IMR-90 (cell line): ENCODE measurements around the gene FBXO33. TPM values are rescaled to one million over a fixed set of nuclear protein-coding genes. Genes with fewer than 3 reads are reported as not detected.

Source experiments
- ATAC-seq: fragments of 200-7000 bp; cut with Tn5 transposase; 2 replicates; pipeline ENCODE4 v1.9.1; 2020; ENCODE audit warnings: low read depth, mild to moderate bottlenecking, moderate library complexity
- BruUV-seq: library from RNA; stranded (reverse); fragments of 400-500 nt; replicated peaks from 2 replicates; lab custom pipeline; 2021; lab: Mats Ljungman, UMichigan
- CTCF ChIA-PET: fragments of 300-600 bp; formaldehyde crosslinking; extraction: SDS; loops from one replicate; lab custom pipeline; 2021; ENCODE audit warnings: antibody characterized with exemption; lab: Yijun Ruan, JAX
- POLR2A ChIA-PET: fragments of 300-600 bp; sonication (Branson Sonifier 250); formaldehyde crosslinking; loops from one replicate; lab custom pipeline; 2022; ENCODE audit warnings: antibody characterized with exemption; ENCODE audit not compliant: unreplicated experiment; lab: Charles Lee
- DNase-seq: peaks from one replicate; pipeline ENCODE4 v3.0.0; 2013
- H2AFZ ChIP-seq: replicated peaks from 2 replicates; pipeline ENCODE3; 2013; ENCODE audit warnings: low read length, mild to moderate bottlenecking; ENCODE audit not compliant: poor library complexity
- H2AK5ac ChIP-seq: 2 replicates; pipeline ENCODE4 v1.6.1; 2013; ENCODE audit warnings: low read depth, low read length, inconsistent platforms
- H2AK9ac ChIP-seq: replicated peaks from 2 replicates; pipeline ENCODE3; 2013; ENCODE audit warnings: mild to moderate bottlenecking, low read depth, low read length, moderate library complexity; ENCODE audit not compliant: poor library complexity
- H2BK120ac ChIP-seq: 2 replicates; pipeline ENCODE4 v1.6.1; 2013; ENCODE audit warnings: low read depth, low read length, inconsistent platforms
- H2BK15ac ChIP-seq: 3 replicates; pipeline ENCODE4 v1.6.1; 2013; ENCODE audit warnings: low read depth, low read length, inconsistent platforms
- H2BK20ac ChIP-seq: 2 replicates; pipeline ENCODE4 v1.6.1; 2013; ENCODE audit warnings: low read depth, mild to moderate bottlenecking, inconsistent platforms, low read length, moderate library complexity
- H2BK5ac ChIP-seq: 2 replicates; pipeline ENCODE4 v1.6.1; 2013; ENCODE audit warnings: mild to moderate bottlenecking, low read depth, low read length, inconsistent platforms; ENCODE audit not compliant: poor library complexity, severe bottlenecking
- H3K14ac ChIP-seq: replicated peaks from 2 replicates; pipeline ENCODE4 v1.6.1; 2013; ENCODE audit warnings: low read depth, low read length, inconsistent platforms
- H3K18ac ChIP-seq: 2 replicates; pipeline ENCODE4 v1.6.1; 2013; ENCODE audit warnings: low read depth, low read length, control low read depth
- H3K23ac ChIP-seq: 2 replicates; pipeline ENCODE4 v1.6.1; 2013; ENCODE audit warnings: low read depth, low read length, inconsistent platforms
- H3K27ac ChIP-seq: 2 replicates; pipeline ENCODE4 v1.5.1; 2013; ENCODE audit warnings: mild to moderate bottlenecking, control low read depth, low read length; ENCODE audit not compliant: insufficient read depth
- H3K27me3 ChIP-seq: 2 replicates; pipeline ENCODE4 v1.6.1; 2013; ENCODE audit warnings: low read length; ENCODE audit not compliant: control insufficient read depth, insufficient read depth
- H3K36me3 ChIP-seq: 2 replicates; pipeline ENCODE4 v1.6.1; 2013; ENCODE audit warnings: low read length, mixed read lengths; ENCODE audit not compliant: control insufficient read depth, insufficient read depth
- H3K4ac ChIP-seq: 2 replicates; pipeline ENCODE4 v1.6.1; 2013; ENCODE audit warnings: low read depth, low read length, inconsistent platforms
- H3K4me1 ChIP-seq: 2 replicates; pipeline ENCODE4 v1.6.1; 2013; ENCODE audit warnings: low read length, mixed read lengths; ENCODE audit not compliant: control insufficient read depth, insufficient read depth
- H3K4me2 ChIP-seq: 2 replicates; pipeline ENCODE4 v1.6.1; 2013; ENCODE audit warnings: low read depth, mild to moderate bottlenecking, control low read depth, low read length, moderate library complexity
- H3K4me3 ChIP-seq: 2 replicates; pipeline ENCODE4 v1.5.1; 2013; ENCODE audit warnings: low read depth, mild to moderate bottlenecking, control low read depth, low read length, moderate library complexity; ENCODE audit not compliant: insufficient read depth
- H3K56ac ChIP-seq: 2 replicates; pipeline ENCODE4 v1.6.1; 2013; ENCODE audit warnings: low read length, inconsistent platforms; ENCODE audit not compliant: insufficient read depth; ENCODE audit errors: extremely low read depth
- H3K79me1 ChIP-seq, 2 experiments: 2 replicates each; pipeline ENCODE4 v1.6.1; 2013; ENCODE audit warnings: low read length in 2 of 2, inconsistent platforms in 1 of 2, low read depth in 1 of 2
- H3K9ac ChIP-seq: 2 replicates; pipeline ENCODE4 v1.6.1; 2013; ENCODE audit warnings: low read depth, low read length, control low read depth
- H3K9me1 ChIP-seq: 2 replicates; pipeline ENCODE4 v1.6.1; 2013; ENCODE audit warnings: low read length, inconsistent platforms; ENCODE audit not compliant: insufficient read depth
- H3K9me3 ChIP-seq: 2 replicates; pipeline ENCODE4 v1.6.1; 2013; ENCODE audit warnings: low read length; ENCODE audit not compliant: control insufficient read depth, insufficient read depth
- H4K20me1 ChIP-seq: 2 replicates; pipeline ENCODE4 v1.6.1; 2013; ENCODE audit warnings: low read length, inconsistent platforms; ENCODE audit not compliant: insufficient read depth
- H4K5ac ChIP-seq: 2 replicates; pipeline ENCODE4 v1.6.1; 2013; ENCODE audit warnings: mild to moderate bottlenecking, low read depth, low read length, control low read depth
- H4K8ac ChIP-seq, 2 experiments: 2 replicates each; pipeline ENCODE4 v1.6.1; 2013; ENCODE audit warnings: low read depth in 2 of 2, low read length in 2 of 2, control low read depth in 1 of 2, inconsistent platforms in 1 of 2
- H4K91ac ChIP-seq: 2 replicates; pipeline ENCODE4 v1.6.1; 2013; ENCODE audit warnings: low read depth, low read length, inconsistent platforms; ENCODE audit not compliant: insufficient read depth
- BHLHE40 ChIP-seq: fragments of 150-350 bp; IDR thresholded peaks from 2 replicates; pipeline ENCODE4 v1.6.1; 2016; ENCODE audit warnings: mild to moderate bottlenecking, low read depth, low read length
- CEBPB ChIP-seq: IDR thresholded peaks from 2 replicates; pipeline ENCODE4 v1.6.1; 2012; ENCODE audit warnings: low read depth, low read length, improper control_type of control experiment
- CHD1 ChIP-seq: IDR thresholded peaks from 2 replicates; pipeline ENCODE4 v1.6.1; 2012; ENCODE audit warnings: low read depth, low read length, improper control_type of control experiment
- CTCF ChIP-seq: conservative IDR thresholded peaks from 2 replicates; pipeline ENCODE4 v1.5.1; 2012; ENCODE audit warnings: mild to moderate bottlenecking, low read depth, low read length, improper control_type of control experiment
- FOS ChIP-seq: fragments of 150-350 bp; IDR thresholded peaks from 2 replicates; pipeline ENCODE4 v1.6.1; 2016; ENCODE audit warnings: low read depth, low read length
- MAFK ChIP-seq: IDR thresholded peaks from 2 replicates; pipeline ENCODE4 v1.6.1; 2012; ENCODE audit warnings: low read depth, low read length, improper control_type of control experiment
- MAZ ChIP-seq: IDR thresholded peaks from 2 replicates; pipeline ENCODE4 v1.6.1; 2012; ENCODE audit warnings: low read depth, mild to moderate bottlenecking, low read length, improper control_type of control experiment, moderate library complexity, borderline replicate concordance
- MXI1 ChIP-seq: IDR thresholded peaks from 2 replicates; pipeline ENCODE4 v1.6.1; 2012; ENCODE audit warnings: low read depth, mild to moderate bottlenecking, low read length, moderate library complexity, borderline replicate concordance
- NFE2L2 ChIP-seq: fragments of 150-350 bp; IDR thresholded peaks from 2 replicates; pipeline ENCODE4 v1.6.1; 2016; ENCODE audit warnings: low read depth, mild to moderate bottlenecking, low read length
- POLR2A ChIP-seq: IDR thresholded peaks from 2 replicates; pipeline ENCODE4 v1.6.1; 2012; ENCODE audit warnings: mild to moderate bottlenecking, low read depth, low read length
- RAD21 ChIP-seq: IDR thresholded peaks from 2 replicates; pipeline ENCODE4 v1.6.1; 2012; ENCODE audit warnings: low read length, improper control_type of control experiment
- RCOR1 ChIP-seq: IDR thresholded peaks from 2 replicates; pipeline ENCODE4 v1.6.1; 2012; ENCODE audit warnings: mild to moderate bottlenecking, low read length, improper control_type of control experiment; ENCODE audit not compliant: insufficient replicate concordance
- RFX5 ChIP-seq: IDR thresholded peaks from 2 replicates; pipeline ENCODE4 v1.8.0; 2012; ENCODE audit warnings: low read depth, mild to moderate bottlenecking, low read length, moderate library complexity
- SMC3 ChIP-seq: fragments of 150-350 bp; IDR thresholded peaks from 2 replicates; pipeline ENCODE4 v1.6.1; 2016; ENCODE audit warnings: low read depth, mild to moderate bottlenecking, antibody characterized with exemption, low read length, moderate library complexity
- USF2 ChIP-seq: fragments of 150-350 bp; IDR thresholded peaks from 2 replicates; pipeline ENCODE4 v1.6.1; 2017; ENCODE audit warnings: mild to moderate bottlenecking, antibody characterized with exemption, low read length, low read depth
- WGBS, 2 experiments: methylation state at CpG; one replicate each; pipeline versions ENCODE4 v1.1.5 to v1.1.7; 2013; ENCODE audit warnings: missing lambda C conversion rate in 2 of 2; ENCODE audit not compliant: insufficient read length in 1 of 2; ENCODE audit errors: extremely low coverage in 2 of 2; 5-methylcytosine and 5-hydroxymethylcytosine counted together
- dilution Hi-C: fragments of 300-500 bp; cut with HindIII; formaldehyde crosslinking; loops from one replicate; pipeline ENCODE4 v1.14.3; 2018; ENCODE audit warnings: low sequenced_read_pairs; ENCODE audit not compliant: unreplicated experiment
- in situ Hi-C: fragments of 300-500 bp; cut with MboI; formaldehyde crosslinking; loops from 3 replicates; pipeline ENCODE4 v1.14.3; 2019; ENCODE audit warnings: low sequenced_read_pairs, inconsistent platforms, mixed read lengths
- intact Hi-C: fragments of 100-400 bp; cut with micrococcal nuclease; formaldehyde crosslinking; loops from 2 replicates; pipeline ENCODE4 v1.10.0; 2022
- polyA plus RNA-seq, 3 experiments: library from polyadenylated mRNA; depleted of rRNA; stranded (reverse); fragments of >200 nt; gene quantifications; 2 replicates each; pipeline ENCODE4 v1.2.3, GENCODE V29; 2012; ENCODE audit warnings: low replicate concordance in 1 of 3
- total RNA-seq: library from RNA; depleted of rRNA; stranded (reverse); fragments of >200 nt; gene quantifications from 2 replicates; pipeline ENCODE4 v1.2.3, GENCODE V29; 2012
- TF ChIP-seq, protein P1 (sequence below): fragments of 150-350 bp; IDR thresholded peaks from 2 replicates; pipeline ENCODE4 v1.6.1; 2016; ENCODE audit warnings: low read depth, mild to moderate bottlenecking, low read length, moderate library complexity, borderline replicate concordance

Gene FBXO33
- total and polyA plus RNA-seq, 2 of the 4 experiments (the other 2 are of a cell fraction), result 7.6 to 10.0 TPM

GRCh38 chr14:39428118-39428517, 4.1 kb downstream of the FBXO33 start:
- ChIA-PET CTCF (no interaction called here), POLR2A (no interaction called here)
- BruUV-seq, result no TSS peak
- no peak overlapping the region for H3K14ac ChIP-seq
- H3K27ac ChIP-seq, result no peak overlapping the region
- H2AFZ ChIP-seq, result no peak overlapping the region
- H2BK15ac ChIP-seq, result no peak overlapping the region
- H2AK9ac ChIP-seq, result no peak overlapping the region
- H4K5ac ChIP-seq, result no peak overlapping the region
- no CpG with 5 or more reads among the region's 8 CpGs for whole genome bisulfite sequencing, 2 experiments
- no peak overlapping the region for H3K4me3 ChIP-seq
- H3K9me3 ChIP-seq, result no peaks in the 10 kb centered on the region
- dilution Hi-C loops, result no loop called here
- H3K9ac ChIP-seq, result no peak overlapping the region
- H3K27me3 ChIP-seq, result no peaks in the 10 kb centered on the region
- no peak overlapping the region for H2AK5ac ChIP-seq
- H3K4me2 ChIP-seq, result no peak overlapping the region
- H3K23ac ChIP-seq, result no peak overlapping the region
- TF ChIP-seq RCOR1 (no peak), RFX5 (no peak), BHLHE40 (no peak), CTCF (no peak), USF2 (no peak), MAFK (no peak), SMC3 (no peak), POLR2A (no peak), CHD1 (no peak), NFE2L2 (no peak), FOS (no peak), CEBPB (no peak), MAZ (no peak), MXI1 (no peak), RAD21 (no peak)
- TF ChIP-seq, protein P1, sequence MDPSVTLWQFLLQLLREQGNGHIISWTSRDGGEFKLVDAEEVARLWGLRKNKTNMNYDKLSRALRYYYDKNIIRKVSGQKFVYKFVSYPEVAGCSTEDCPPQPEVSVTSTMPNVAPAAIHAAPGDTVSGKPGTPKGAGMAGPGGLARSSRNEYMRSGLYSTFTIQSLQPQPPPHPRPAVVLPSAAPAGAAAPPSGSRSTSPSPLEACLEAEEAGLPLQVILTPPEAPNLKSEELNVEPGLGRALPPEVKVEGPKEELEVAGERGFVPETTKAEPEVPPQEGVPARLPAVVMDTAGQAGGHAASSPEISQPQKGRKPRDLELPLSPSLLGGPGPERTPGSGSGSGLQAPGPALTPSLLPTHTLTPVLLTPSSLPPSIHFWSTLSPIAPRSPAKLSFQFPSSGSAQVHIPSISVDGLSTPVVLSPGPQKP, result no peak
- H3K36me3 ChIP-seq, result no peaks in the 10 kb centered on the region
- H4K20me1 ChIP-seq, result peaks cover 21% of the 10 kb centered on the region; the same call in 1 of the 2 replicates
- DNase-seq (no peak), ATAC-seq (no peak)
- no peak overlapping the region for H3K56ac ChIP-seq
- intact Hi-C loops, result no loop called here
- no peak overlapping the region for H4K91ac ChIP-seq
- peaks cover 4% of the 10 kb centered on the region; the same call in 1 of the 2 replicates for H3K4me1 ChIP-seq
- H3K79me1 ChIP-seq, result peaks cover 13 to 39% of the 10 kb centered on the region in 2 experiments
- H3K4ac ChIP-seq, result no peak overlapping the region
- no peak overlapping the region for H2BK5ac ChIP-seq
- H3K9me1 ChIP-seq, result 0 out of 2 replicates have a peak, but pooled peaks cover 4% of the 10 kb centered on the region
- H4K8ac ChIP-seq, result no peak overlapping the region
- H3K18ac ChIP-seq, result no peak overlapping the region
- no peak overlapping the region for H2BK20ac ChIP-seq
- in situ Hi-C loops, result no loop called here
- H2BK120ac ChIP-seq, result no peak overlapping the region
